Neural progenitor cell (in vitro differentiated cells): ENCODE measurements around the gene RNF144A. TPM values are rescaled to one million over a fixed set of nuclear protein-coding genes. Genes with fewer than 3 reads are reported as not detected.

Source experiments
- DNase-seq: peaks from one replicate; pipeline ENCODE4 v3.0.0-alpha.2; 2016; ENCODE audit warnings: low spot score
- H2AFZ ChIP-seq: fragments of 200-600 bp; sonication (generic); replicated peaks from 2 replicates; pipeline ENCODE4 v1.6.1; 2016; ENCODE audit warnings: antibody characterized with exemption
- H3F3A ChIP-seq: fragments of 200-600 bp; sonication (generic); 2 replicates; pipeline ENCODE4 v1.6.1; 2016; ENCODE audit warnings: antibody characterized with exemption, low read depth
- H3K27ac ChIP-seq: fragments of 200-600 bp; sonication (generic); 2 replicates; pipeline ENCODE4 v1.5.1; 2016; ENCODE audit warnings: mild to moderate bottlenecking
- H3K27me3 ChIP-seq: fragments of 200-600 bp; sonication (generic); 2 replicates; pipeline ENCODE4 v1.6.1; 2016; ENCODE audit warnings: mild to moderate bottlenecking, moderate library complexity
- H3K36me3 ChIP-seq: fragments of 200-600 bp; sonication (generic); 2 replicates; pipeline ENCODE4 v1.5.1; 2016
- H3K4me1 ChIP-seq: fragments of 200-600 bp; sonication (generic); 2 replicates; pipeline ENCODE4 v1.6.1; 2016; ENCODE audit warnings: mixed run types
- H3K4me2 ChIP-seq: fragments of 200-600 bp; sonication (generic); 2 replicates; pipeline ENCODE4 v1.6.1; 2016
- H3K4me3 ChIP-seq: fragments of 200-600 bp; sonication (generic); 2 replicates; pipeline ENCODE4 v1.5.1; 2016
- H3K79me2 ChIP-seq: fragments of 200-600 bp; sonication (generic); 2 replicates; pipeline ENCODE4 v1.6.1; 2016; ENCODE audit warnings: low read depth
- H3K9ac ChIP-seq: fragments of 200-600 bp; sonication (generic); 2 replicates; pipeline ENCODE4 v1.6.1; 2016
- H3K9me3 ChIP-seq: fragments of 200-600 bp; sonication (generic); 2 replicates; pipeline ENCODE4 v1.5.1; 2016; ENCODE audit warnings: low read depth
- H4K20me1 ChIP-seq: fragments of 200-600 bp; sonication (generic); 2 replicates; pipeline ENCODE4 v1.6.1; 2016; ENCODE audit warnings: low read depth
- H3K27ac Mint-ChIP-seq: 3 replicates; pipeline ENCODE4 v1.8.0; 2021; ENCODE audit warnings: mixed read lengths
- H3K27me3 Mint-ChIP-seq: 2 replicates; pipeline ENCODE4 v1.8.0; 2022; ENCODE audit warnings: low read depth, mild to moderate bottlenecking, inconsistent platforms, moderate library complexity, mixed read lengths; ENCODE audit not compliant: insufficient read depth
- H3K36me3 Mint-ChIP-seq: 3 replicates; pipeline ENCODE4 v1.8.0; 2021; ENCODE audit warnings: mixed read lengths
- H3K4me1 Mint-ChIP-seq: 3 replicates; pipeline ENCODE4 v1.8.0; 2021; ENCODE audit warnings: mixed read lengths
- H3K4me3 Mint-ChIP-seq: 3 replicates; pipeline ENCODE4 v1.8.0; 2021; ENCODE audit warnings: mild to moderate bottlenecking, moderate library complexity, mixed read lengths
- H3K9me3 Mint-ChIP-seq: 3 replicates; pipeline ENCODE4 v1.8.0; 2020; ENCODE audit warnings: mixed read lengths
- CTCF ChIP-seq: fragments of 200-600 bp; sonication (generic); IDR thresholded peaks from 2 replicates; pipeline ENCODE4 v1.5.1; 2017; ENCODE audit warnings: antibody characterized with exemption, mild to moderate bottlenecking
- EZH2 ChIP-seq: fragments of 200-600 bp; sonication (generic); IDR thresholded peaks from 2 replicates; pipeline ENCODE4 v1.6.1; 2017; ENCODE audit warnings: antibody characterized with exemption, mild to moderate bottlenecking, moderate library complexity
- EZH2phosphoT487 ChIP-seq: fragments of 200-600 bp; sonication (generic); IDR thresholded peaks from 2 replicates; pipeline ENCODE4 v1.6.1; 2017; ENCODE audit warnings: antibody characterized with exemption
- total RNA-seq: library from RNA; depleted of rRNA; stranded (reverse); fragments of >200 nt; gene quantifications from 2 replicates; pipeline ENCODE4 v1.2.3, GENCODE V29; 2015; ENCODE audit warnings: low replicate concordance

Gene RNF144A
- total RNA-seq, 1 donor from 2014 or later = 32.0 TPM

GRCh38 chr2:7041421-7041820, 124.2 kb downstream of the RNF144A start:
- DNase-seq = no peak
- Histone ChIP-seq H3K4me2 (no peak overlapping the region), H3K27ac (no peak overlapping the region), H3K9ac (no peak overlapping the region), H4K20me1 (no peaks in the 10 kb centered on the region), H3K79me2 (no peaks in the 10 kb centered on the region), H3K4me1 (no peaks in the 10 kb centered on the region), H2AFZ (no peak overlapping the region), H3K9me3 (no peaks in the 10 kb centered on the region), H3F3A (no peaks in the 10 kb centered on the region), H3K36me3 (no peaks in the 10 kb centered on the region), H3K4me3 (no peak overlapping the region), H3K27me3 (no peaks in the 10 kb centered on the region)
- H3K4me3 Mint-ChIP-seq = no peak overlapping the region
- no peaks in the 10 kb centered on the region for H3K27me3 Mint-ChIP-seq
- H3K27ac Mint-ChIP-seq = no peak overlapping the region
- H3K36me3 Mint-ChIP-seq = peaks cover 51% of the 10 kb centered on the region
- H3K9me3 Mint-ChIP-seq = no peaks in the 10 kb centered on the region
- peaks cover 11% of the 10 kb centered on the region for H3K4me1 Mint-ChIP-seq
- TF ChIP-seq CTCF (no peak), EZH2phosphoT487 (no peak), EZH2 (no peak)

- Histone ChIP-seq H3F3A (no peaks in the 10 kb centered on the region), H3K4me3 (no peak overlapping the region), H3K27ac (no peak overlapping the region), H3K4me1 (peaks cover 3% of the 10 kb centered on the region), H3K4me2 (no peak overlapping the region), H3K27me3 (no peaks in the 10 kb centered on the region), H2AFZ (no peak overlapping the region), H4K20me1 (no peaks in the 10 kb centered on the region), H3K9me3 (no peaks in the 10 kb centered on the region), H3K79me2 (no peaks in the 10 kb centered on the region), H3K9ac (no peak overlapping the region), H3K36me3 (no peaks in the 10 kb centered on the region)
- TF ChIP-seq EZH2phosphoT487 = no peak
- TF ChIP-seq EZH2 = no peak
- TF ChIP-seq CTCF = no peak
- H3K4me3 Mint-ChIP-seq = no peak overlapping the region
- DNase-seq = no peak
- H3K9me3 Mint-ChIP-seq = no peaks in the 10 kb centered on the region
- H3K27ac Mint-ChIP-seq = no peak overlapping the region
- no peaks in the 10 kb centered on the region for H3K27me3 Mint-ChIP-seq
- peaks cover 52% of the 10 kb centered on the region for H3K36me3 Mint-ChIP-seq
- peaks cover 11% of the 10 kb centered on the region for H3K4me1 Mint-ChIP-seq
Measured at GRCh38 chr2:7043690-7044089, 126.5 kb downstream of the RNF144A start.

- H4K20me1 ChIP-seq = no peaks in the 10 kb centered on the region
- H3K27ac ChIP-seq = no peak overlapping the region
- no peaks in the 10 kb centered on the region for H3K79me2 ChIP-seq
- H3F3A ChIP-seq = no peaks in the 10 kb centered on the region
- H3K27me3 ChIP-seq = no peaks in the 10 kb centered on the region
- no peaks in the 10 kb centered on the region for H3K36me3 ChIP-seq
- Mint-ChIP-seq H3K9me3 (no peaks in the 10 kb centered on the region), H3K4me3 (no peak overlapping the region), H3K27me3 (no peaks in the 10 kb centered on the region), H3K27ac (no peak overlapping the region), H3K36me3 (peaks cover 44% of the 10 kb centered on the region), H3K4me1 (peaks cover 11% of the 10 kb centered on the region)
- no peaks in the 10 kb centered on the region for H3K9me3 ChIP-seq
- no peak overlapping the region for H3K4me2 ChIP-seq
- H3K4me1 ChIP-seq = peaks cover 8% of the 10 kb centered on the region
- peak; percentile 87 for TF ChIP-seq CTCF
- TF ChIP-seq EZH2phosphoT487 = no peak
- TF ChIP-seq EZH2 = no peak
- peak; percentile 55 for DNase-seq
- no peak overlapping the region for H3K4me3 ChIP-seq
- no peak overlapping the region for H2AFZ ChIP-seq
- no peak overlapping the region for H3K9ac ChIP-seq
Measured at GRCh38 chr2:7044253-7045250, 127.3 kb downstream of the RNF144A start.
